Fibroblast of mammary gland (primary cell): ENCODE results near the gene OSBPL3.

Source experiments
- DNase-seq: peaks from one replicate; pipeline ENCODE4 v3.0.0-alpha.2; 2010; ENCODE audit warnings: low read depth
- H3K4me3 ChIP-seq: 2 replicates; pipeline ENCODE4 v1.5.1; 2011; ENCODE audit warnings: low read depth, mild to moderate bottlenecking, low read length, moderate library complexity; ENCODE audit not compliant: control insufficient read depth
- TF ChIP-seq, protein P1 (sequence below): conservative IDR thresholded peaks from 2 replicates; pipeline ENCODE4 v1.5.1; 2011; ENCODE audit warnings: low read depth, low read length, inconsistent platforms; ENCODE audit not compliant: control insufficient read depth, insufficient read depth

Gene OSBPL3

GRCh38 chr7:24778543-24779282 lies 201.3 kb downstream of the OSBPL3 start:
- TF ChIP-seq, protein P1, sequence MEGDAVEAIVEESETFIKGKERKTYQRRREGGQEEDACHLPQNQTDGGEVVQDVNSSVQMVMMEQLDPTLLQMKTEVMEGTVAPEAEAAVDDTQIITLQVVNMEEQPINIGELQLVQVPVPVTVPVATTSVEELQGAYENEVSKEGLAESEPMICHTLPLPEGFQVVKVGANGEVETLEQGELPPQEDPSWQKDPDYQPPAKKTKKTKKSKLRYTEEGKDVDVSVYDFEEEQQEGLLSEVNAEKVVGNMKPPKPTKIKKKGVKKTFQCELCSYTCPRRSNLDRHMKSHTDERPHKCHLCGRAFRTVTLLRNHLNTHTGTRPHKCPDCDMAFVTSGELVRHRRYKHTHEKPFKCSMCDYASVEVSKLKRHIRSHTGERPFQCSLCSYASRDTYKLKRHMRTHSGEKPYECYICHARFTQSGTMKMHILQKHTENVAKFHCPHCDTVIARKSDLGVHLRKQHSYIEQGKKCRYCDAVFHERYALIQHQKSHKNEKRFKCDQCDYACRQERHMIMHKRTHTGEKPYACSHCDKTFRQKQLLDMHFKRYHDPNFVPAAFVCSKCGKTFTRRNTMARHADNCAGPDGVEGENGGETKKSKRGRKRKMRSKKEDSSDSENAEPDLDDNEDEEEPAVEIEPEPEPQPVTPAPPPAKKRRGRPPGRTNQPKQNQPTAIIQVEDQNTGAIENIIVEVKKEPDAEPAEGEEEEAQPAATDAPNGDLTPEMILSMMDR = no peak
- peak; percentile 94 for DNase-seq
- H3K4me3 ChIP-seq = no peak overlapping the region

GRCh38 chr7:24777806-24778205 lies 202.2 kb downstream of the OSBPL3 start:
- TF ChIP-seq, protein P1 = no peak
- peak; percentile 17 for DNase-seq
- no peak overlapping the region for H3K4me3 ChIP-seq

- H3K4me3 ChIP-seq = no peak overlapping the region
- TF ChIP-seq, protein P1 = no peak
- DNase-seq = no peak
These were observed 206.3 kb downstream of the OSBPL3 start for GRCh38 chr7:24773646-24774045.

GRCh38 chr7:24769851-24770250 lies 210.1 kb downstream of the OSBPL3 start:
- DNase-seq = no peak
- TF ChIP-seq, protein P1 = no peak
- no peak overlapping the region for H3K4me3 ChIP-seq

DNA sequence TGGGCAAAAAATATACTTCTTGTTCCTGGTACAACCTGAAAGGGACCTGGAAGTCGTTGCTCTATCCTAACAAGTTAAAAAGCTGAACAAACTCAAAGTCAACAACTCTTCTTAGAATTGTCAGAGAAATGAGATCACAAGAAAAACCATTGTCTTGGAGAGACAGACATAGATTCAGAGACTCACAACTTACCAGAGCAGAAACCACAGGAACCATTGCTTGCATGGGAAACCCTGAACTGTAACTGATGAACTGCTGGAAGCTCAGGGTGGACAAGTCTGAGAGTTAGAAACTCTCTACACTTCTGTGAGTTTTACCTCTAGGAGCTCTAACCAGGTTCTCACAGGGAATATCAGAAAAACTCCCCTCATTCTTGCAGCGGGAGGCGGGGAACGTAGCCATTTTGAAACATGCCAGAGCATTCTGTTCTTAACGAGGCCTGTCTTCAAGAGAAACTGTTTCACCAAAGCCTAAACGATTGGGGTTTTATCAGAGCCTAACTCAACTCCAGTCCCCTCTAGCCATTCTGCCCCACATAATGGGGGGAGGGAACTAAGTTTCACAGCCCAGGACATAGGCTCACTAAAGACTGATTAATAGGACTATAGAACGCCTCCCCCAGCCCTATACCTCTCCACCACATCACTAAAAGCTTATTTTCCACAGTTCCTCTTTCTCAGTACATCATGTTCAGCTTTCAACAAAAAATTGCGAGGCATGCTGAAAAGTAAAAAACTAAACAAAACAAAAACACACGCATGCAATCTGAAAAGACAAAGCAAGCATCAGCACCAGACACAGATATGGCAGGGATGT lies 210.8 kb downstream of the OSBPL3 start:
- DNase-seq = no peak
- TF ChIP-seq, protein P1 = no peak
- no peak overlapping the region for H3K4me3 ChIP-seq

DNA sequence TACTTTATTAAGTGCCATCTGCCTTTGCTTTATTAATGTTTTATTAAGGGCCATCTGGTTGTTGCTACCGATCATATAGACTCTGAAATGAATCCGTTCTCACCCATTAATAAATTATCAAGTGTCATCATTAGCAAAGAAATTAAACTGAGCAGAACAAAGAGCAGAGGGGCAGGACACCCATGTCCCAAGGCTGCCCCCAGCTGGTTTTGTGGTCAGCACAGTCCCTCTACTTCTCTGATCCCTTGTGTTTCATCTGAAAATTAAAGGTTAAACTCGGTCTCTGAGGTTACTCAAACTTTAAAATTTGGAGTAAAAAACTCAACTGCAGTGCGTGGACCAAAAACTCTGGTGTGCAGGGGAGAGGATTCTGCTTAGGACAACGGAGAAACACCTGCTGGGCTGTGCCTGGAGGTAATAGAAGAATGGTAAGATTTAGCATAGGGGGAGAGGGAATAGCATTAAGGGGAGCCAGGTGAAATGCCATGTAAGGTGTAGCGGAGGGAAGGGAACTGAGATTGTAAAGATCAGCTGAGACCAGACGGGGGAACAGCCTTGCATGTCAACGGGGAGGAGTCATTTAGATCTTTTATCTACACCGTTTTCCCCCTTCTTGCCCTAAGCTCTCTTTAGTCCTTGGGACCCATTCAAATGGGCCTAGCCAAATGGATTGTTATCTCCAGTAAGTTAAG lies 212.0 kb downstream of the OSBPL3 start:
- no peak overlapping the region for H3K4me3 ChIP-seq
- DNase-seq = no peak
- TF ChIP-seq, protein P1 = peak; percentile 3
